DMS79 (cell line): ENCODE measurements around the gene SPI1.

Experiments
- DNase-seq: peaks from one replicate; lab custom pipeline; 2025; lab: John Stamatoyannopoulos, UW

The SPI1 gene

DNA sequence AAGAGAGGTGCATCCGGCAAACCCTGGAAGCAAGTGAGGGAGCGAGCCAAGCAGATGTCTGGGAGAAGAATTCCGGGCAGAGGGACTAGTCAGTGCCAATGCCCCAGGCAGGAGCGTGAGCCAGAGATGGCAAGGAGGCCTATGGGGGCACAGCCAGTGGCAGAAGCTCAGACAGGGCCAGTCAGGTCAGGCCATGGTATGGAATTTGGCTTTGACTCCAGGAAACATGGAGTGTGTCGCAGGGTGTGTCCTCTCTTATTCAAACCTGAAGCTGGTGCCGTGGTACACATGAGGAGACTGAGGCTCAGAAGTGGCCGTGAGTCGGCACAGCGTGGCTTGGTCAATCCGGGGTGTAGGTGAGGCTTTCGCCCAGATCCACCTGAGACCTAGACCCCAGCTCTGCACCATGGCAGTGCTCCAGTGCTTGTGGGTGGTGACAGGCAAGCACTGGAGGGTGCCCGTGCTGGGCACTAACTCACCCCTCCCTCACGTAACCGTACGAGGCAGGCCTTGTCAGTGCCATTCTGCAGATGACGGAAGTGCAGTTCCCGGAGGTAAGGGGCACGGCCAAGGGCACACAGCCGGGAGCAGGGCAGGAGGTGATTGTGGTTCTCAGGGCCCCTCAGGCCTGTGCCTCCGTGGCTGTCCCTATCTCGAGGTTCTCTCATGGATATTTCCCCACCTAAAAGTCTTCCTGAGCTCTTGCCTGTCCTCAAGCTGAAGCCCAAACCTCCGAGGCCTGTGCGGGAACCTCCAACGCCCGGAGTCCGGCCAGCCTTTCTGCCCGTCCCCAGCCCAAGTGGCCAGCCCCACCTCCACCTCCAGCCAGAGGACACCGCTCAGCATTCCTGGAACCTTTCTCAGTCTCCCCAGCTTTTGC is 10.6 kb upstream of the SPI1 start:
- no peak for DNase-seq

DNA sequence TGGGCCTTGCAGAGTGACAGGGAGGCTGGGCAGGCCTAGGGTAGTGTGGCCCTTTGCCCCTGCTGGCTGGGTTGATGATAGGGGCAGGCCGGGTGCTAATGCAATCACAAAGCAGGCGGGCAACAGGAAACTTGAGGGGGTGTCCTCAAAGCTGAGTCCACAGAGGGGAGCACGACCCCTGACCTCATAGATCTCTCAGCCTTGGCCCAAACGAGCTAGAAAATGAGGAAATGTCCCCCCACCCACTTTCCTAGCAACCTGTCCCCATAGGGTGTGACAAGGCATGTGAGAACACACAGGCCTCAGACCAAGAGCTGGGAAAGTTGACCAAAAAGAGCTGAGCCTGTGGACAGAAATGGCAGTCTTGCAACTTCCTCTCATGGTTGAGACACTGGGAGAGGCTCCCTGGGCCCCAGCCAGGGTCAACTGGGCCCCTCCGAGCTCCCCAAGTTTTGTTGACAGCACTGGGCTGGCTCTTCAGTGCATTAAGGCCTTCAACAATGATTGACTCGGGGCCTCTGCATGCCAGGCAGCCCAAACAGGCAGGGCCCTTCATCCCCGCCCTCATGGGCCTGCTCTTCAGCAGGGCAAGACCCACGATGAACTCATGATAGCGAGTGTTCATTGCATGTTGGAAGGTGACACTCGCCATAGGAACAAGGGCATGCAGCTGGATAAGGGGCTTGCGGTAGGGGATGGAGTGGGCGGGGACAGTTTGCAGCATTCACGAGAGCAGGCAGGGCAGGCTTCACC is 9.8 kb upstream of the SPI1 start:
- DNase-seq: no peak

DNA sequence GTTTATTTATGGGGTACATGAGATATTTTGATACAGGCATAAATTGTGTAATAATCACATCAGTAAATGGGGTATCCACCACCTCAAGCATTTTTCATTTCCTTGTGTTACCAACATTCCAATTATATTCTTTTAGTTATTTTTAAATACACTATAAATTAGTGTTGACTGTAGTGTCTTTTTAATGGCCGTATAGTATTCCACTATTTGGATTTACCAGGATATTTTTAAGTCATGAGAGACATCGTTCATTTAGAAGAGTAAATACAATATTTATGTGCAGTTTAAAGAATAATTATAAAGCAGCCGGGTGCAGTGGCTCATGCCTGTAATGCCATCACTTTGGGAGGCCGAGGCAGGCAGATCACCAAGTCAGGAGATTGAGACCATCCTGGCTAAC is 6.2 kb upstream of the SPI1 start:
- no peak for DNase-seq

DNA sequence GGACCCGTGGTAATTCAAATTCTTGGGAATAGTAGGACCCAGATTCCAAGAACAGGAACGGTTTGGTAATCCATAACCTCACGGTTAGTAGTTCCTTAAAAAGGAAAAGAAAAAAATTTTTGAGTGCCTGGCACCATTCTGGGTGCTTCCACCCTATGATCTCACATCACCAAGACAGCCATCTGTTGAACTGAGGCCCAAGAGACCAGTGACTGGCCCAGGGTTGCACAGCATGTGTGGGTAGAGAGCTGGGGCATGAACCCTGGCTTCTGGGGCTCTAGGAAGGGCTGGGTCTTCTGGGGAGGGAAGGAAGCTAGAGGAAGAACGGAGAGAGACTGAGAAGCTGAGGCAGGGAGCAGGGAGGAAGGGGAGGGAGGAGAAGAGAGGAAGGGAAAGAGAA is 4.7 kb upstream of the SPI1 start:
- DNase-seq: no peak

DNA sequence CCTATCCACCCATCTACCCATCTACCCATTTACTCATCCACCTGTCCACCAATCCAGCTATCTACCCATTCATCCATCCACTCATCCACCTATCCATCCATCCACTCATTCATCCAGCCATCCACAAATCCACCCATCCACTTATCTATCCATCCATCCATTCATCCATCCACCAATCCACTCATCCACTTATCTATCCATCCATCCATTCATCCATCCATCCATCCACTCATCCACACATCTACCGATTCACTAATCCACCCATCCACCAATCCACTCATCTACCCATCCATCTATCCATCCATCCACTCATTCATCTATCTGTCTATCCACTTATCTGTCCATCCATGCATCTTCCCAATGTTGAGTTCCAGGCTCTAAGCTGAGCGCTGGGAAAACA is 1.7 kb upstream of the SPI1 start:
- DNase-seq: no peak

DNA sequence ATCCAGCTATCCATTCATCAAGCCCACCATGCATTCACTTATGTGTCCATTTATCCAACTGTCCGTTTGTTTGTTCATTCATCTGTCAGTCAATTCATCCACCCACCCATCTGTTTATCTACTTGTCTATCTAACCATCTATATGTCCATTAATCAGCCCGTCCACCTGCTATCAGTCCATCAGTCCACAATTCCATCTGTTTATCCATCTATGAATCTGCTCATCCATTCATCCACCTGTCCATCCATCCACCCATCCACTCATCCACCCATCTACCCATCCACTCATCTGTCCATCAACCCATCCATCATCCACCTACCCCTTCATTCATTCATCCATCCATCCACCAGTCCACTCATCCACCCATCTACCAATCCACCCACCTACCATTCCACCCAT is 970 bp upstream of the SPI1 start:
- DNase-seq: no peak

DNA sequence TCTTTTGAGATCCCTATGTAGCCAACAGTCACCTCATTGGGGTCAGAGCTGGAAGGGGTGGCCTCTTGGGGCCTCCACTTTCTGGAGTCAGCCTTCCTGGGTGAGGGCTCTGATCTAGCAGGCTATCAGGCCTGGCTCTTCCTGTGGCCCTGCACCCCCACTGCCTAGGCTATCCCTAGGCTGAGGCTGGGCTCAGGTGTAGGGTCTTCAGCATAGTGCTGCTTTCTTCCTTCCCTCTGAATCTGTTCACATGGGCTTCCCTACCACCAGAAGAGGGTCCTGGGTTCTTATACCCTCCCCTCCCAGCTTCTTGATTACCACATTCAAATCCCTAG is 456 bp upstream of the SPI1 start:
- DNase-seq: no peak

DNA sequence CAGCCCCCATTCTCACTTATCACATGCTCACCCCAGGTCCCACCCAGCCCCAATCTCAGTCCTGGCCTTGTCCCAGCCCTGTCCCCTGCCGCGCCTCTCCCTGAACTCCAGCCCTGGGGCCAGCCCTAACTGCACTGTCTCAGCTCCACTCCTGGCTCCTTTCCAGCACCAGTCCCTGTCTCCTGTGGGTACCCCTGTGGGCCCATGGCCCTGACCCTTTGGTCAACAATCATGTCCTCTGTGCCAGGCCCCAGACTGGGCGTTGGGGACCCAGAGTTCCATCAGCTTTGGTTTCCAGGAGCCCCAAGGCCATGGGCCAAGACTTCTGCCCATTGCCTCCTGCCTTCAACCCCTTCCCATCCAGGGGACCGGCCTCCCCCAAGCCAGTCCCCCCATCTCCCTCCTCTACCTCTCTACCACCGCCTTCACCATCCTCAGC is 757 bp downstream of the SPI1 start:
- no peak for DNase-seq

DNA sequence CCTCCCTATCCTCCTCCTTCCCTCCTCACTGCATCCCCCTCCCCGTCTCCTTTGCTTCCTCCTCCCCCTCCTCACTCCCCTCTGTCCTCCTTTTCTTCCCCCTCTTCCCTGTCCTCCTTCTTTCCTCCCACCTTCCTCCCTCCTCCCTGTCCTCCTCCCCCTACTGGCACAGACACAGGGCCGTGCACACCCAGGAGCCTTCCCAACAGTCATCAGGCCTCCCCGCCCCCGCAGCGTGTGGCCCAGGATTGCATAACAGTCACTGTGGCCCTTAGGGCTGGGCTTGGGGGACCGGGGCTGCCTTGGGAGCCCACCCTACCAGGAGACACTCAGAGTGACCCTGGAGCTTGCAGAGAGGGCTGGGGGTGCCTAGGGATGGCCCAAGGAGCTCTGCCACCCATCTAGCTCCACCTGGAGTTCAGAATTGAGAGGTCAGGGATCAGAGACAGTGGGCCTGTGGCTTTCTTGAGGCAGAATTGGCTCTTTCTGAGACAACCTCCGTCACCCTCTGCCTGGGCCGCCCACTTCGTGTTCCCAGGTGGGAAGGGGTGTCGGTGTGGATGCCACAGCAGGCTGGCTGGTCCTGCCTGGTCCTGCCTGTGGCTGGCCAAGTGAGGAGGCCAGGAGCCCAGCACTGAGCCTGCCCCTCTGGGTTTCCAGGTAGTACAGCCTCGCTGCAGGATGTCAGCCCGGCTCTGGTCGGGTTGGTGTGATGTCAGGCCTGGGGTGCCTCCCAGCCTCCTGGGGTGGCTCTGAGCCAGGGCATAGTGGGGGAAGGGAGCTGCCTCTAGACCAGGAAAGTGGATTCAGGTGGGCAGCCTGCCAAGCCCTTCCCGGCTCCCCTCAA is 1.6 kb downstream of the SPI1 start:
- no peak for DNase-seq

DNA sequence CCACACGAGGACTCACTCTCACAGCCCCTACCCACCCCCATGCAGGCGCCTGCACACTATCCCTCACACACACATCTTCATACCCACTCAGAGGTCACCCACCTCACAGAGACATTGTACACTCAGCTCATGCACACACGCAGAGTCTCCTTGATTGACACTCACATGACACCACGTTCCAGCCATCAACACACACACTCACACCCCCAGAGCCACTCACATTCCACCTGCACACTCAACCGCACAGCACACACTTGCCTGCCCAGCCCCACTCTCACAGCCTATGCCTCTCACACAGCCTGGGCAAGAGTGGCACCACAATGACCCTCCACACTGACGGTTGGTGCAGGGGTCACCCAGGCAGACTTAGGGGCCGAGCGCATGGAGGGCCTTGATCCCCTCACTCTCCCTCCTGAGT is 2.2 kb downstream of the SPI1 start:
- DNase-seq: no peak

DNA sequence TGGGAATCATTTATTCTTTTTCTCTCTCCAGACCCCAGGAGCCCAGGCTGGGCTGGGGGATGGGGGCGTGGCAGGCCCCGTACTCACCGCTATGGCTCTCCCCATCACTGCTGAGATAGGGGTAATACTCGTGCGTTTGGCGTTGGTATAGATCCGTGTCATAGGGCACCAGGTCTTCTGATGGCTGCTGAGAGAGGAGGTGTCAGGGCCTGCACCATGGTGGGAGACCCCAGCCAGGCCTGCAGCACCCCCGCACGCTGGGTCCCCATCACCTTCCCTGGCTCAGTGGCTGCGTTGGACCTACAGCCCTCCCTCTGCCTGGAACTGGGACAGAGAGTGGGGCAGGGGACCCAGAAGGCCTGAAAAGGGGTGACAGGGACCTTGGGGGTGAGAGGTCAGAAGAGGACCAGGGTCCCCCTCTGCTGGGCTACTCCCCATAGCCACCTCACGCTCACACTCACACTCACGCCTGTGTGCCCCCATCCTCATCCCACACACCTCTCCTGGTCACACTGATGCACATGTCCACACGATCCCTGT is 2.7 kb downstream of the SPI1 start:
- no peak for DNase-seq

DNA sequence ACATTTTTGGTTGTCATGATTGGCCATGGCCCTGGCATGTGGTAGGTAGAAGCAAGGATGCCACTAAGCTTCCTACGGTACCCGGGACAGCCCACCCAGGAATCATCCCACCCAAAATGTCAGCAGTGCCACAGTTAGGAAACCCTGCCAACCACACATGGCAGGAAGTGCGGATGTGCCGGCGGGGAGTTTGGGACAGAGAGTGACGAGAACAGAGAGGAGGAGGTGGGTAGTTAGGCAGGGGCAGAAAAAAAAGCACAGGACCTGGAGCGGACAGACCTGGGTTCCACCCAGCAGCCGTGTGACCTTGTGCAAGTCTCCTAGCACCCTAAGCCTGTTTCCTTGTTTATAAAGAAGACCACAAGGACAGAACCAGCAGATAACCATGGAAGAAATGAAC is 3.3 kb downstream of the SPI1 start:
- DNase-seq: no peak

DNA sequence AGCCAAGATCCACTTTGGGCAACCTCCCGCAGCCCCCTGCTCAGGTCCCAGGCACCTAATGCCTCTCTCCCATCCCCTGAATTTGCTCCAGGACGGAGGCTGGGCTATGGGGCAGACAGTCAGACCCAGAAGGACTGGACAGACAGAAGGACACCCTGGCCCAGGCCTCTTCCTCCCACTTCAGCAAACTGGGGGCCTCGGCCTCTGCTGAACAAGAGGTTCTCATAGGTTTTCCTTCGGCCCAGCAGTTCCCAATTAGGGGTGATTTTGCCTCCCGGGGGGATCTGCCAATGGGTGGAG is 3.7 kb downstream of the SPI1 start:
- DNase-seq: no peak

DNA sequence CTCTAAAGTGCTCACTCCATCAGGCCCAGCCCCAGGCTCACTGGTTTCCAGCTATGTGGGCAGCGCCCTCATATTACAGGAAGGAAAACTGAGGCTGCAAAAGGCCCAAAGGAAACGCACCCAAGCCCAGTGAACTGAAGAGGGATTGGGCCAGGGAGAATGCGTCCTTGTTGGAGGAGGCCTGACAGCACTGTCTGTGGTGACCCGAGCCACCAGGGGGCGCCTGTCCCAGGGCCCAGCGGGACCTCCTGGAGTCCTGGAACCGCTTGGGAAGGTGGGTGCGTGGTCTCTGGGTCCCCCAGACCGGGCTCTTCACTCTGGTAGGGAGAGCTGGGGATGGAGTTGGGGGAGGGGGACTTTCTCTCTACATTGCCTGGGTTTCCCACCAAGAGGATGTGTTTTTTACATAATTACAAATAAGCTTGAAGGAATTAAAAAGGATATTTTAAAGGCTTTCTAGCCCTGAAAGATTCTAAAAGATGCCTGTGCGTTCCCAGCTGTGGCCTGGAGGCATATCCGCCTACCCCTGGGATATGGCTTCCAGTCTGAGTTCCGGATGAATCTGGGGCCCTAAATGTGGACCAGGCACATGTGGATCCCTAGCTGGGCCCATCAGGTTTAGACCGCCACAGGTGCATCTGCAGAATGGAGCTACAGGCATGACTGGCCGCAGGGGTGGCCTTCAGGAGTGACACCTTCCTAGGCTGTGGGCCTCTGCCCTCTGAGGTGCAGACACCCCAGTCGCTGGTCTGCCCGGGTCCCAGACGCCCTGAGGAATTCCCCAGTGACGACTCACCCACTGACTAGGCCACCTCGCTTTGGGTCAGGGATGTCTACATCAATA is 4.2 kb downstream of the SPI1 start:
- no peak for DNase-seq

DNA sequence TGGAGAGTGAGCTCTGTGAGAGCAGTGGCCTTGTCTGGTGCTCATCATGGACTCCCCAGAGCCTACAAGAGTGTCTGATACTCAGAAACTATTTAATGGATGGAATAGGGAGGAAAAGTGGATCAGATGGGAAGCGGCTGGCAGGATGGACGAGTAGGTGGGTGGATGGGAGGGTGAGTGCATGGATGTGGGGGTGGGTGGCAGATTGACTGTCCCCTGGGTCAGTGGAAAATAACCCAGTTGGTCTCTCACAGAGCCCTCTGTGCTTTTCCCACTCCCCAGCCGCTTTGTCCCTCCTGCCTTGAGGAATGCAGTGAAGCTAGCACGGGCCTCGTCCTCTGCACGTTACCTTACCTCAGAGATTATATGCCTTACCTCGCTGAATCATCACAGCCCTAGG is 5.9 kb downstream of the SPI1 start:
- no peak for DNase-seq

DNA sequence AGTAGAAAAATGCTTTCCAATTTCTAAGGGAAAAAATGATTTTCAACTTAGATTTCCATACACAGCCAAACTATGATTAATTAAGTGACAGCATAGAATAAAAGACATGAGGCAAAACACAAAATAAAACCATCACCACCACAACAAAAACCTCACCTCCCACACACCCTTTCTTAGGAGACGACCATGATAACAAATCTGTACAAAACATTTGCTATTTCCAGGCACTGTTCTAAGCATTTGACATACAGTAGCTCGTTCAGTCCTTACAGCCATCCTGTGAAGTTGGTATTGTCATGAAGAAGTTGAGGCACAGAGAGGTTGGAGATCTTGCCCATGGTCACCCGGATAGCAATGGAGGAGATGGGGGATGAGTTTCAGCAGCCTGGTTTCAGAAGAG is 8.7 kb downstream of the SPI1 start:
- DNase-seq: no peak

DNA sequence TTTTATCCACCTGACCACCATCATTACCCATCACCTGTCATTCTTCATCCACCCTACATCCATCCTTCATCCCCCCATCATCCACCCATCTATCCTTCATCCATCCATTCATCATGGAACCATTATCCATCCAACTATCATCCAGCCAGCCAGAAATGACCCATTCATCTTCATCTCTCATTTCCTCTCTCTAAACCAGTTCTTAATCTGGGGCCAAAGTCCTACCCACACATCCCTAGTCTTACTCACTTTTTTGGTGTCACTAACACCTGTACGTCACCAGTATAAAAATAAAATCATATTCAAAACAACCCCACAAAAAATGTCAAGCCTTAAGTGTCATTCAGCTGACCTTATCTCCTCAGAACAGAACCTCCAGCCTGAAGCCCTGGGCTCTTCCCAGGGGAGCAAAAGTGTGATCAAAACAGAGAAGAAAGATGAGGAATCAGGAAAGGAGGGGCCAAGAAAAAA is 12.3 kb downstream of the SPI1 start:
- no peak for DNase-seq

DNA sequence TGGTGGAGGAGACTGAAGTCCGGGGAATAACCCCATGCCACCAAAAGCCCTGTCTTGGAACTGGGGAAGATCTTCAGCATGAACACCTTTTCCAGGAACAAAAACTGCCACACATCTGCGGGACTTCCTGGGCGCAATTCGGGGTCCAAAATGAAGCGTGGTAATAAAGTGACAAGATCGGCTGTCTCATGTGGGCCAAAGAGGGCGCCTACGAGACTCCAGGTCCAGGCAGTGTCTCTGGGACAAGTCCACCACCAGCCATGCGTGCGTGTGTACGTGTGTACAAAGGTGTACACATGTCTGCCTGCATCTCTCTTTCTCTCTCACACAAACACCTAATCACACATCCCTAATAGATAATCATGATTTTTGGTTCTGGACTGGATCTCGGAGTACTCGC is 16.9 kb downstream of the SPI1 start:
- no peak for DNase-seq

DNA sequence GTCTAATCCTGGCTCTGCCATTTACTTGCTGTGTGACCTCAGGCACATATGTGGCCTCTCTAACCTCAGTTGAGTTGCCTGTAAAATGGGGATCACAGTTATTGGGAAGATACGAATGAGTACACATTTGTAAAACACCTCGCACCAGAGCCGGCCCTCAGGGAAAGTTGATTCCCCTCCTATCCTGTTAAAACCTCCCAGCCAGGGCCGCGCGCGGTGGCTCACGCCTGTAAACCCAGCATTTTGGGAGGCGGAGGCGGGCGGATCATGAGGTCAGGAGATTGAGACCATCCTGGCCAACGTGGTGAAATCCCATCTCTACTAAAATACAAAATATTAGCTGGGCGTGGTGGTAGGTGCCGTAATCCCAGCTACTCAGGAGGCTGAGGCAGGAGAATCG is 18.0 kb downstream of the SPI1 start:
- DNase-seq: no peak

DNA sequence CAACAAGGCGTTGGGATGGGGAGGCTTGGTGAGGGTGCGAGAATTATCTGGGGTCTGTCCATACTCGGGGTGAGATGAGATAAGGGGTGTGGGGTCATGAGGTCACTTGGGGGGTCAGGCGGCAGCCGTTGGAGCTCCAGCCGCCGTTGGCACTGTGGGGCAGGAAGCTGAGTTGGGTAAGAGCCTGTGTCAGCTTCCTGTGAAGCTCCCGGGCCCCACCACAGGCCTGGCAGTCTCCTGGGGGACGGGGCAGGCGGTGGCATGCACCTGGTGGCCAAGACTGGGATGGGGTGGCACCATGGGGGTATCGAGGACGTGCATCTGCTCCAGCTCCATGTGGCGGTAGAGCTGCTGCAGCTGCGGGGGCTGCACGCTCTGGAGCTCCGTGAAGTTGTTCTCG is 18.8 kb downstream of the SPI1 start:
- no peak for DNase-seq

DNA sequence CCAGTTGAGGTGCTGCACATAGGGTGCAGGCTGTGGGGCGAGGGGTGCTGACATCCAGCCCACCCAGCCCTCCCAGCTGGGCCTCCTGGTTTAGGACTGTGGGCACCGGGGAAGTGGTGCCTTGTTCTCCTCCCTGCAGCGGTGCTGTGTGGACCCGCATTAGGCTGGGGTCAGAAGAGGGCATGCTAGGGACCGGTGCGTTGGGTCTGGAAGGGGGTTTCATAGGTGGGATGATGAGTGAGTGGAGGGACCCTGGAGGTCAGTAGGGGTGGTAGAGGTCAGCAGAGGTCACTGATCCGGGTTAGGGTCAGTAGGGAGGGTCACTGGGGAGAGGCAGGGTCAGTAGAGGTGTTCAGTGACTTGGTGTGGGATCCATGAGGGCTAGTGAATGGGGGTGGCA is 19.2 kb downstream of the SPI1 start:
- no peak for DNase-seq

DNA sequence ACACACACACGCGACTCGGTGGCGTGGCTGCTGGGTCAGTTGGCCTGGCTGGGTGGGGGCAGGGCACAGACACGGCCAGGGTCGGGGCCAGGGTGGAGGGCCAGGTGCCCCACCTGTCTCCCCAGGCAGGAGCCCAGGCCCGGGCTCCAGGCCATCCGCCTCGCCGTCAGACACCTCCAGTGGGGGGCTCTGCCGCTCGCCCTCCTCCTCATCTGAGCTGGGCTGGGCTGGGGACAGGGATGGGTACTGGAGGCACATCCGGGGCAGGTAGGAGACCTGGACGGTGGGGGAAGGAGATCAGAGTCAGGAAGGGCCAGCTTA is 19.7 kb downstream of the SPI1 start:
- DNase-seq: no peak
